Left ventricle myocardium inferior (tissue), 1 donor: Measurements from ENCODE around the gene VPS72. TPM values are rescaled to one million over a fixed set of nuclear protein-coding genes. Genes with fewer than 3 reads are reported as not detected.
"Not testable (repeated sequence)": the region's sequence is repeated elsewhere in the genome, so short reads cannot be mapped to it uniquely, and the experiment has no call there.

ENCODE experiments used
- DNase-seq: peaks from one replicate; pipeline ENCODE4 v3.0.0-alpha.2; 2020
- H3K27ac ChIP-seq: fragments of 200-600 bp; replicated peaks from 2 replicates; pipeline ENCODE4 v1.8.0; 2021
- H3K27me3 ChIP-seq: fragments of 200-600 bp; 2 replicates; pipeline ENCODE4 v1.8.0; 2021; ENCODE audit warnings: low read depth
- H3K36me3 ChIP-seq: fragments of 200-600 bp; 2 replicates; pipeline ENCODE4 v1.8.0; 2021
- H3K4me1 ChIP-seq: fragments of 200-600 bp; 2 replicates; pipeline ENCODE4 v1.8.0; 2021
- H3K4me3 ChIP-seq: fragments of 200-600 bp; 2 replicates; pipeline ENCODE4 v1.8.0; 2021; ENCODE audit warnings: mild to moderate bottlenecking, moderate library complexity
- H3K9me3 ChIP-seq: fragments of 200-600 bp; replicated peaks from 2 replicates; pipeline ENCODE4 v1.8.0; 2021
- CTCF ChIP-seq: fragments of 200-600 bp; IDR thresholded peaks from 2 replicates; pipeline ENCODE4 v1.8.0; 2021; ENCODE audit warnings: antibody characterized with exemption, mild to moderate bottlenecking, borderline replicate concordance
- intact Hi-C: fragments of 100-400 bp; cut with micrococcal nuclease; formaldehyde crosslinking; loops from one replicate; pipeline ENCODE4 v1.11.0; 2022
- total RNA-seq: library from RNA; stranded (reverse); fragmentation: NEBNext Ultra II Directional; extraction: Animal tissue kit (Norgen Biotek cat#: 25700); gene quantifications from one replicate; pipeline ENCODE4 v1.2.1, GENCODE V29; 2021
- donor health status: DM: no; HTN: yes; CAD: no; lungs with severe emphysema.

VPS72 gene
- total RNA-seq, 1 donor from 2014 or later = 40.5 TPM

DNA sequence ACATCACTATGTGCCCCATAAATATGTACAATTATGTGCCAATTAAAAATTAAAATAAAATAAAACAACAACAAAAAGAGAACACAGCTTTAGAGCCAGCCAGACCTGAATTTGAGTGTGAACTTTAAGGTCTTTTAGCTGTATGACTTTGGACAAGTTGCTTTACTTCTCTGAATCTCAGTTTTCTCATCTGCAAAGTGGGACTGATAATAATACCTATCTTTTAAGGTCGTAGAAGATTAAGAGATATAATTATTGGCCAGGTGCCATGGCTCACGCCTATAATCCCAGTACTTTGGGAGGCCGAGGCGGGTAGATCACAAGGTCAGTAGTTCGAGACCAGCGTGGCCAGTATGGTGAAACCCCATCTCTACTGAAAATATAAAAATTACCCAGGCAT is 3.3 kb upstream of the VPS72 start:
- no peaks in the 10 kb centered on the region for H3K27me3 ChIP-seq
- H3K27ac ChIP-seq = no peak overlapping the region
- H3K4me3 ChIP-seq = no peak overlapping the region
- TF ChIP-seq CTCF = no peak
- no peaks in the 10 kb centered on the region for H3K36me3 ChIP-seq
- intact Hi-C loops = no loop called here
- no peaks in the 10 kb centered on the region for H3K9me3 ChIP-seq
- H3K4me1 ChIP-seq = peaks cover 41% of the 10 kb centered on the region
- no peak for DNase-seq

- Histone ChIP-seq H3K4me3 (no peak overlapping the region), H3K27me3 (no peaks in the 10 kb centered on the region), H3K4me1 (peaks cover 44% of the 10 kb centered on the region), H3K9me3 (no peaks in the 10 kb centered on the region), H3K27ac (no peak overlapping the region), H3K36me3 (no peaks in the 10 kb centered on the region)
- DNase-seq = no peak
- no peak for TF ChIP-seq CTCF
- intact Hi-C loops = no loop called here
Measured at GRCh38 chr1:151192047-151192446, 2.0 kb upstream of the VPS72 start.

- H3K9me3 ChIP-seq, DNase-seq, H3K27me3 ChIP-seq, H3K27ac ChIP-seq, intact Hi-C loops: not testable (repeated sequence)
- Histone ChIP-seq H3K4me3 (peak overlapping the region; percentile 87), H3K4me1 (peaks cover 32% of the 10 kb centered on the region), H3K36me3 (peaks cover 24% of the 10 kb centered on the region)
Measured at GRCh38 chr1:151188667-151189066, 1.3 kb downstream of the VPS72 start.

GRCh38 chr1:151187205-151187604 is 2.8 kb downstream of the VPS72 start:
- no peaks in the 10 kb centered on the region for H3K9me3 ChIP-seq
- peaks cover 32% of the 10 kb centered on the region for H3K4me1 ChIP-seq
- H3K4me3 ChIP-seq = no peak overlapping the region
- H3K27me3 ChIP-seq = no peaks in the 10 kb centered on the region
- H3K27ac ChIP-seq = no peak overlapping the region
- DNase-seq = no peak
- peaks cover 37% of the 10 kb centered on the region for H3K36me3 ChIP-seq
- TF ChIP-seq CTCF = no peak
- intact Hi-C loops = no loop called here

DNA sequence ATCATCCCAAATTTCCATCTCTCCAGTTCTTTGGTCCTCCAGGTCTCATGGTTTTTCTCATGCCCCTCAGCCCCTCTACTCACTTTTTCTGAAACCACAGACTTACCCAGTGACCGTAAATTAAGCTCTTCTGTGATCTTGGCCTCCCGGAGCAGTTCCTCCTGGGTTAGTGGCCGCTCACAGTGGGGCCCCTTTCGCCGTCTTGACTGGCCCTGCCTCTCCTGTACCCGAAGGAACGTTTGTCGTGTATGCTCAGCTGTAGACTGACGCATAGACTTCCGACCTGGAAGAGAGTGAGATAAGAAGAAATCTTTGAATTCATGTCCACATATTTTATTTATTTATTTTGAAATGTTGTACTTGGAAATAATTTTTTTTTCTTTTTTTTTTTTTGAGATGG is 5.8 kb downstream of the VPS72 start:
- H3K27me3 ChIP-seq = no peaks in the 10 kb centered on the region
- DNase-seq = no peak
- intact Hi-C loops = no loop called here
- H3K9me3 ChIP-seq = no peaks in the 10 kb centered on the region
- peaks cover 67% of the 10 kb centered on the region for H3K36me3 ChIP-seq
- no peak overlapping the region for H3K27ac ChIP-seq
- TF ChIP-seq CTCF = no peak
- H3K4me1 ChIP-seq = peaks cover 18% of the 10 kb centered on the region
- H3K4me3 ChIP-seq = no peak overlapping the region

DNA sequence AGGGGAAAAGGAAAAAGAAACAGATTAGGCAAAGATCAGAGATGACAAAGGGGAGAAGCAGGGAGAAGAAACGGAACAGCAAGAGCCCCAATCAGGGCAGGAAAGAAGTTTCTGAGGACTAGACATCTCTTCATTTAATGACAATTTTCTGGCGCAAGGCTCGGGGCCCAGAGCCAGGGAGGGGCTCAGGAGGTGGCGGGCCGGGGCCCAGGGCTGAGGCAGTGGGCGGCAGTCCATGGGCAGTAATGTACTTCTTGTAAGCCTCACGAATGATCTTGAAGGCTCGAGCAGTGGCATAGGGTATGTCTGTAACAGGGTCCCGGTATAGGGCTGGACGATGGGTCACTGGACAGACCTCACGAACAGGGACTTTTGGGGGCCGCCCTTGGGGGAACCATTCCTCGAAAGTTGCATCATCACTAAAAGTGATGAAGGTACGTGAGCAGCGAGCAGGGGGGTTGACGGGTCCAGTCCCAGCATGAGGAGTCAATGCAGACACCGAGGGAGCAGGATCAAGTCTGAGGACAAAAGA is 13.4 kb downstream of the VPS72 start:
- H3K36me3 ChIP-seq = peaks cover 77% of the 10 kb centered on the region
- intact Hi-C loops = no loop called here

More for the DNA sequence above, 13.4 kb downstream of the VPS72 start:
- Histone ChIP-seq H3K4me1 (peaks cover 15% of the 10 kb centered on the region), H3K4me3 (no peak overlapping the region), H3K9me3 (no peaks in the 10 kb centered on the region), H3K27me3 (no peaks in the 10 kb centered on the region), H3K27ac (no peak overlapping the region)
- no peak for TF ChIP-seq CTCF
- no peak for DNase-seq
